H9 (cell line): ENCODE measurements around the gene COP1. TPM values are rescaled to one million over a fixed set of nuclear protein-coding genes. Genes with fewer than 3 reads are reported as not detected.

Experiments
- DNase-seq: peaks from one replicate; pipeline ENCODE4 v3.0.0-alpha.2; 2017
- H2AFZ ChIP-seq: one replicate; pipeline ENCODE4 v1.6.1; 2013; ENCODE audit warnings: mild to moderate bottlenecking, low read length, control low read depth, moderate library complexity
- H2AK5ac ChIP-seq: 2 replicates; pipeline ENCODE4 v1.6.1; 2013; ENCODE audit warnings: low read length, control low read depth, mixed read lengths; ENCODE audit not compliant: insufficient read length
- H2BK120ac ChIP-seq: one replicate; pipeline ENCODE4 v1.6.1; 2013; ENCODE audit warnings: low read depth, mild to moderate bottlenecking, low read length, control low read depth, inconsistent platforms; ENCODE audit not compliant: poor library complexity, severe bottlenecking
- H2BK12ac ChIP-seq: 2 replicates; pipeline ENCODE4 v1.6.1; 2013; ENCODE audit warnings: low read length, control low read depth, mixed read lengths, low read depth; ENCODE audit not compliant: insufficient read length
- H2BK15ac ChIP-seq: 2 replicates; pipeline ENCODE4 v1.6.1; 2013; ENCODE audit warnings: low read depth, low read length, control low read depth
- H2BK20ac ChIP-seq: one replicate; pipeline ENCODE4 v1.6.1; 2013; ENCODE audit warnings: low read depth, mild to moderate bottlenecking, low read length, control low read depth, inconsistent platforms; ENCODE audit not compliant: poor library complexity, severe bottlenecking
- H2BK5ac ChIP-seq: 2 replicates; pipeline ENCODE4 v1.6.1; 2013; ENCODE audit warnings: low read length, control low read depth, mixed read lengths; ENCODE audit not compliant: insufficient read length
- H3K14ac ChIP-seq: 2 replicates; pipeline ENCODE4 v1.6.1; 2013; ENCODE audit warnings: low read length, control low read depth; ENCODE audit not compliant: insufficient read depth
- H3K18ac ChIP-seq: 2 replicates; pipeline ENCODE4 v1.6.1; 2013; ENCODE audit warnings: low read depth, mild to moderate bottlenecking, mixed read lengths, low read length, control low read depth; ENCODE audit not compliant: insufficient read length
- H3K23ac ChIP-seq: 2 replicates; pipeline ENCODE4 v1.6.1; 2013; ENCODE audit warnings: low read length, control low read depth, mixed read lengths, low read depth; ENCODE audit not compliant: insufficient read length
- H3K23me2 ChIP-seq: 2 replicates; pipeline ENCODE4 v1.6.1; 2013; ENCODE audit warnings: low read depth, mild to moderate bottlenecking, mixed read lengths, low read length, control low read depth; ENCODE audit not compliant: insufficient read length, poor library complexity, severe bottlenecking
- H3K27ac ChIP-seq: 2 replicates; pipeline ENCODE4 v1.5.1; 2013; ENCODE audit warnings: low read length, control low read depth, mixed read lengths, low read depth; ENCODE audit not compliant: insufficient read length
- H3K27me3 ChIP-seq: 2 replicates; pipeline ENCODE4 v1.6.1; 2013; ENCODE audit warnings: low read length, control low read depth, inconsistent platforms; ENCODE audit not compliant: insufficient read depth
- H3K4ac ChIP-seq: 2 replicates; pipeline ENCODE4 v1.6.1; 2013; ENCODE audit warnings: low read depth, mild to moderate bottlenecking, control low read depth, inconsistent platforms, low read length, moderate library complexity
- H3K4me1 ChIP-seq: 2 replicates; pipeline ENCODE4 v1.6.1; 2013; ENCODE audit warnings: low read length, control low read depth, inconsistent platforms; ENCODE audit not compliant: insufficient read depth
- H3K4me2 ChIP-seq: 2 replicates; pipeline ENCODE4 v1.6.1; 2013; ENCODE audit warnings: low read length, control low read depth, mixed read lengths; ENCODE audit not compliant: insufficient read length, insufficient read depth
- H3K56ac ChIP-seq: 2 replicates; pipeline ENCODE4 v1.6.1; 2013; ENCODE audit warnings: low read depth, mild to moderate bottlenecking, mixed read lengths, low read length, control low read depth; ENCODE audit not compliant: insufficient read length
- H3K79me1 ChIP-seq: 2 replicates; pipeline ENCODE4 v1.6.1; 2013; ENCODE audit warnings: low read depth, mild to moderate bottlenecking, moderate library complexity, low read length, control low read depth, inconsistent platforms; ENCODE audit not compliant: insufficient read depth, poor library complexity, severe bottlenecking
- H3K79me2 ChIP-seq: 2 replicates; pipeline ENCODE4 v1.6.1; 2013; ENCODE audit warnings: low read length, control low read depth, inconsistent platforms; ENCODE audit not compliant: insufficient read depth
- H3K9ac ChIP-seq: 2 replicates; pipeline ENCODE4 v1.6.1; 2013; ENCODE audit warnings: low read length, control low read depth, mixed read lengths; ENCODE audit not compliant: insufficient read length; ENCODE audit errors: extremely low read depth
- H3K9me3 ChIP-seq: one replicate; pipeline ENCODE4 v1.6.1; 2013; ENCODE audit warnings: low read depth, low read length, inconsistent platforms; ENCODE audit not compliant: control insufficient read depth
- H3T11ph ChIP-seq: one replicate; pipeline ENCODE4 v1.6.1; 2013; ENCODE audit warnings: mild to moderate bottlenecking, low read length, control low read depth, inconsistent platforms
- H4K20me1 ChIP-seq: one replicate; pipeline ENCODE4 v1.6.1; 2013; ENCODE audit not compliant: control insufficient read depth, insufficient read length, insufficient read depth
- H4K5ac ChIP-seq: 2 replicates; pipeline ENCODE4 v1.6.1; 2013; ENCODE audit warnings: low read depth, mild to moderate bottlenecking, mixed read lengths, low read length, control low read depth; ENCODE audit not compliant: insufficient read length
- H4K8ac ChIP-seq: replicated peaks from 2 replicates; pipeline ENCODE4 v1.6.1; 2013; ENCODE audit warnings: low read length, control low read depth, mixed read lengths, low read depth; ENCODE audit not compliant: insufficient read length
- H4K91ac ChIP-seq: 2 replicates; pipeline ENCODE4 v1.6.1; 2013; ENCODE audit warnings: low read depth, mild to moderate bottlenecking, moderate library complexity, mixed read lengths, low read length, control low read depth; ENCODE audit not compliant: insufficient read length
- H3K27ac Mint-ChIP-seq, 3 experiments: 2 replicates in 2 of 3; 3 replicates in 1 of 3; pipeline ENCODE4 v1.8.0; 2020 to 2021; ENCODE audit warnings: mixed read lengths in 3 of 3, mild to moderate bottlenecking in 1 of 3, moderate library complexity in 1 of 3
- H3K27me3 Mint-ChIP-seq: 2 replicates; pipeline ENCODE4 v1.8.0; 2021; ENCODE audit warnings: low read depth, mild to moderate bottlenecking, moderate library complexity, mixed read lengths
- H3K36me3 Mint-ChIP-seq, 3 experiments: 2 replicates in 2 of 3; 3 replicates in 1 of 3; pipeline ENCODE4 v1.8.0; 2020 to 2021; ENCODE audit warnings: low read depth in 3 of 3, mixed read lengths in 3 of 3; ENCODE audit not compliant: insufficient read depth in 1 of 3
- H3K4me1 Mint-ChIP-seq, 2 experiments: 2 replicates each; pipeline ENCODE4 v1.8.0; 2020; ENCODE audit warnings: mixed read lengths in 2 of 2
- H3K4me3 Mint-ChIP-seq, 2 experiments: 2 replicates in 1 of 2; 3 replicates in 1 of 2; pipeline ENCODE4 v1.8.0; 2020 to 2021; ENCODE audit warnings: mild to moderate bottlenecking in 2 of 2, mixed read lengths in 2 of 2, moderate library complexity in 1 of 2
- H3K9me3 Mint-ChIP-seq, 2 experiments: 2 replicates in 1 of 2; 3 replicates in 1 of 2; pipeline ENCODE4 v1.8.0; 2020; ENCODE audit warnings: mild to moderate bottlenecking in 2 of 2, mixed read lengths in 2 of 2, moderate library complexity in 1 of 2
- WGBS: extraction: QIAGEN DNeasy Blood & Tissue Kit; methylation state at CpG from one replicate; pipeline ENCODE4 v1.1.7; 2013; ENCODE audit warnings: missing lambda C conversion rate, low lambda C conversion rate, mixed read lengths; ENCODE audit not compliant: insufficient read length; ENCODE audit errors: extremely low coverage; 5-methylcytosine and 5-hydroxymethylcytosine counted together
- total RNA-seq: library from RNA; stranded (reverse); gene quantifications from 2 replicates; pipeline ENCODE4 v1.2.1, GENCODE V29; 2021
- TF ChIP-seq, protein P1 (sequence below): fragments of 200-600 bp; sonication (generic); conservative IDR thresholded peaks from 3 replicates; pipeline ENCODE4 v1.8.0; 2021; ENCODE audit warnings: antibody characterized with exemption, mild to moderate bottlenecking

Gene COP1
- total RNA-seq, 1 experiment from 2014 or later = 41.3 TPM

DNA sequence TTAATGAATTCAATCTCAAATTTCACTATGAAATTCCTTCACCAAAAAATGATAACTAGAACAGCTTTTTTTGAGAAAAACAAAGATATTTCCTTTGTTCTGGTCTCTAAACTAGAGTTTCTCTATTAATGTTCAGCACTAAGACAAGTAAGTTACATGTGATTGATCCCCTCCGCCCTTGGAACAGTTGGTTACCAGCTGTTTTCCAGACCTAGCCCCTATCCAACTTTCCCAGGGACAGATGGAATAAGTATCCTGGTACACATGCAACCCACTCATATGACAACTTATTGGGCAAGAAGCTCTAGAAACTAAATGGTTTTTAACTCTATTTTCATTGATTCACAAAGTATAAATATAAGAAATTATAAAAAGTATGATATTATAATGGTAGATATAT lies 140.4 kb downstream of the COP1 start:
- H3K79me1 ChIP-seq = no peaks in the 10 kb centered on the region
- Mint-ChIP-seq H3K36me3 (peaks cover 3 to 7% (median 5%) of the 10 kb centered on the region in 3 experiments; a peak in 2 of 7 replicates), H3K27ac (no peak overlapping the region), H3K4me3 (no peak overlapping the region), H3K9me3 (no peaks in the 10 kb centered on the region), H3K4me1 (peaks cover 4% of the 10 kb centered on the region in 2 experiments), H3K27me3 (no peaks in the 10 kb centered on the region)
- no CpG with 5 or more reads among the region's 1 CpG for WGBS
- no peaks in the 10 kb centered on the region; the same call in 1 of the 2 replicates for H3K4me1 ChIP-seq
- no peak overlapping the region for H3K4ac ChIP-seq
- no peaks in the 10 kb centered on the region for H3K27me3 ChIP-seq
- no peak overlapping the region for H2AFZ ChIP-seq
- DNase-seq = no peak
- H2BK15ac ChIP-seq = no peak overlapping the region
- no peaks in the 10 kb centered on the region for H4K20me1 ChIP-seq
- no peak overlapping the region for H3K56ac ChIP-seq
- no peak overlapping the region for H2BK20ac ChIP-seq
- H3K14ac ChIP-seq = no peak overlapping the region
- no peak overlapping the region for H2BK12ac ChIP-seq
- H3T11ph ChIP-seq = no peak overlapping the region
- H3K9ac ChIP-seq = no peak overlapping the region
- H2BK120ac ChIP-seq = no peak overlapping the region
- no peaks in the 10 kb centered on the region; the same call in 1 of the 2 replicates for H3K79me2 ChIP-seq
- TF ChIP-seq, protein P1, sequence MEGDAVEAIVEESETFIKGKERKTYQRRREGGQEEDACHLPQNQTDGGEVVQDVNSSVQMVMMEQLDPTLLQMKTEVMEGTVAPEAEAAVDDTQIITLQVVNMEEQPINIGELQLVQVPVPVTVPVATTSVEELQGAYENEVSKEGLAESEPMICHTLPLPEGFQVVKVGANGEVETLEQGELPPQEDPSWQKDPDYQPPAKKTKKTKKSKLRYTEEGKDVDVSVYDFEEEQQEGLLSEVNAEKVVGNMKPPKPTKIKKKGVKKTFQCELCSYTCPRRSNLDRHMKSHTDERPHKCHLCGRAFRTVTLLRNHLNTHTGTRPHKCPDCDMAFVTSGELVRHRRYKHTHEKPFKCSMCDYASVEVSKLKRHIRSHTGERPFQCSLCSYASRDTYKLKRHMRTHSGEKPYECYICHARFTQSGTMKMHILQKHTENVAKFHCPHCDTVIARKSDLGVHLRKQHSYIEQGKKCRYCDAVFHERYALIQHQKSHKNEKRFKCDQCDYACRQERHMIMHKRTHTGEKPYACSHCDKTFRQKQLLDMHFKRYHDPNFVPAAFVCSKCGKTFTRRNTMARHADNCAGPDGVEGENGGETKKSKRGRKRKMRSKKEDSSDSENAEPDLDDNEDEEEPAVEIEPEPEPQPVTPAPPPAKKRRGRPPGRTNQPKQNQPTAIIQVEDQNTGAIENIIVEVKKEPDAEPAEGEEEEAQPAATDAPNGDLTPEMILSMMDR = no peak
- no peak overlapping the region for H3K4me2 ChIP-seq
- no peak overlapping the region for H2AK5ac ChIP-seq
- H4K91ac ChIP-seq = no peak overlapping the region
- no peaks in the 10 kb centered on the region for H3K9me3 ChIP-seq
- H3K27ac ChIP-seq = no peak overlapping the region
- no peak overlapping the region for H4K8ac ChIP-seq
- no peak overlapping the region for H3K23ac ChIP-seq
- H3K23me2 ChIP-seq = no peaks in the 10 kb centered on the region
- H4K5ac ChIP-seq = no peak overlapping the region
- no peak overlapping the region for H3K18ac ChIP-seq
- H2BK5ac ChIP-seq = no peak overlapping the region
